H9 (cell line): ENCODE measurements around the gene PKDCC. TPM values are rescaled to one million over a fixed set of nuclear protein-coding genes. Genes with fewer than 3 reads are reported as not detected.

ENCODE experiments used
- DNase-seq: peaks from one replicate; pipeline ENCODE4 v3.0.0-alpha.2; 2017
- H2AFZ ChIP-seq: one replicate; pipeline ENCODE4 v1.6.1; 2013; ENCODE audit warnings: mild to moderate bottlenecking, low read length, control low read depth, moderate library complexity
- H2AK5ac ChIP-seq: 2 replicates; pipeline ENCODE4 v1.6.1; 2013; ENCODE audit warnings: low read length, control low read depth, mixed read lengths; ENCODE audit not compliant: insufficient read length
- H2BK120ac ChIP-seq: one replicate; pipeline ENCODE4 v1.6.1; 2013; ENCODE audit warnings: low read depth, mild to moderate bottlenecking, low read length, control low read depth, inconsistent platforms; ENCODE audit not compliant: poor library complexity, severe bottlenecking
- H2BK12ac ChIP-seq: 2 replicates; pipeline ENCODE4 v1.6.1; 2013; ENCODE audit warnings: low read length, control low read depth, mixed read lengths, low read depth; ENCODE audit not compliant: insufficient read length
- H2BK15ac ChIP-seq: 2 replicates; pipeline ENCODE4 v1.6.1; 2013; ENCODE audit warnings: low read depth, low read length, control low read depth
- H2BK20ac ChIP-seq: one replicate; pipeline ENCODE4 v1.6.1; 2013; ENCODE audit warnings: low read depth, mild to moderate bottlenecking, low read length, control low read depth, inconsistent platforms; ENCODE audit not compliant: poor library complexity, severe bottlenecking
- H2BK5ac ChIP-seq: 2 replicates; pipeline ENCODE4 v1.6.1; 2013; ENCODE audit warnings: low read length, control low read depth, mixed read lengths; ENCODE audit not compliant: insufficient read length
- H3K14ac ChIP-seq: 2 replicates; pipeline ENCODE4 v1.6.1; 2013; ENCODE audit warnings: low read length, control low read depth; ENCODE audit not compliant: insufficient read depth
- H3K18ac ChIP-seq: 2 replicates; pipeline ENCODE4 v1.6.1; 2013; ENCODE audit warnings: low read depth, mild to moderate bottlenecking, mixed read lengths, low read length, control low read depth; ENCODE audit not compliant: insufficient read length
- H3K23ac ChIP-seq: 2 replicates; pipeline ENCODE4 v1.6.1; 2013; ENCODE audit warnings: low read length, control low read depth, mixed read lengths, low read depth; ENCODE audit not compliant: insufficient read length
- H3K23me2 ChIP-seq: 2 replicates; pipeline ENCODE4 v1.6.1; 2013; ENCODE audit warnings: low read depth, mild to moderate bottlenecking, mixed read lengths, low read length, control low read depth; ENCODE audit not compliant: insufficient read length, poor library complexity, severe bottlenecking
- H3K27ac ChIP-seq: 2 replicates; pipeline ENCODE4 v1.5.1; 2013; ENCODE audit warnings: low read length, control low read depth, mixed read lengths, low read depth; ENCODE audit not compliant: insufficient read length
- H3K27me3 ChIP-seq: 2 replicates; pipeline ENCODE4 v1.6.1; 2013; ENCODE audit warnings: low read length, control low read depth, inconsistent platforms; ENCODE audit not compliant: insufficient read depth
- H3K4ac ChIP-seq: 2 replicates; pipeline ENCODE4 v1.6.1; 2013; ENCODE audit warnings: low read depth, mild to moderate bottlenecking, control low read depth, inconsistent platforms, low read length, moderate library complexity
- H3K4me1 ChIP-seq: 2 replicates; pipeline ENCODE4 v1.6.1; 2013; ENCODE audit warnings: low read length, control low read depth, inconsistent platforms; ENCODE audit not compliant: insufficient read depth
- H3K4me2 ChIP-seq: 2 replicates; pipeline ENCODE4 v1.6.1; 2013; ENCODE audit warnings: low read length, control low read depth, mixed read lengths; ENCODE audit not compliant: insufficient read length, insufficient read depth
- H3K56ac ChIP-seq: 2 replicates; pipeline ENCODE4 v1.6.1; 2013; ENCODE audit warnings: low read depth, mild to moderate bottlenecking, mixed read lengths, low read length, control low read depth; ENCODE audit not compliant: insufficient read length
- H3K79me1 ChIP-seq: 2 replicates; pipeline ENCODE4 v1.6.1; 2013; ENCODE audit warnings: low read depth, mild to moderate bottlenecking, moderate library complexity, low read length, control low read depth, inconsistent platforms; ENCODE audit not compliant: insufficient read depth, poor library complexity, severe bottlenecking
- H3K79me2 ChIP-seq: 2 replicates; pipeline ENCODE4 v1.6.1; 2013; ENCODE audit warnings: low read length, control low read depth, inconsistent platforms; ENCODE audit not compliant: insufficient read depth
- H3K9ac ChIP-seq: 2 replicates; pipeline ENCODE4 v1.6.1; 2013; ENCODE audit warnings: low read length, control low read depth, mixed read lengths; ENCODE audit not compliant: insufficient read length; ENCODE audit errors: extremely low read depth
- H3K9me3 ChIP-seq: one replicate; pipeline ENCODE4 v1.6.1; 2013; ENCODE audit warnings: low read depth, low read length, inconsistent platforms; ENCODE audit not compliant: control insufficient read depth
- H3T11ph ChIP-seq: one replicate; pipeline ENCODE4 v1.6.1; 2013; ENCODE audit warnings: mild to moderate bottlenecking, low read length, control low read depth, inconsistent platforms
- H4K20me1 ChIP-seq: one replicate; pipeline ENCODE4 v1.6.1; 2013; ENCODE audit not compliant: control insufficient read depth, insufficient read length, insufficient read depth
- H4K5ac ChIP-seq: 2 replicates; pipeline ENCODE4 v1.6.1; 2013; ENCODE audit warnings: low read depth, mild to moderate bottlenecking, mixed read lengths, low read length, control low read depth; ENCODE audit not compliant: insufficient read length
- H4K8ac ChIP-seq: replicated peaks from 2 replicates; pipeline ENCODE4 v1.6.1; 2013; ENCODE audit warnings: low read length, control low read depth, mixed read lengths, low read depth; ENCODE audit not compliant: insufficient read length
- H4K91ac ChIP-seq: 2 replicates; pipeline ENCODE4 v1.6.1; 2013; ENCODE audit warnings: low read depth, mild to moderate bottlenecking, moderate library complexity, mixed read lengths, low read length, control low read depth; ENCODE audit not compliant: insufficient read length
- H3K27ac Mint-ChIP-seq, 3 experiments: 2 replicates in 2 of 3; 3 replicates in 1 of 3; pipeline ENCODE4 v1.8.0; 2020 to 2021; ENCODE audit warnings: mixed read lengths in 3 of 3, mild to moderate bottlenecking in 1 of 3, moderate library complexity in 1 of 3
- H3K27me3 Mint-ChIP-seq: 2 replicates; pipeline ENCODE4 v1.8.0; 2021; ENCODE audit warnings: low read depth, mild to moderate bottlenecking, moderate library complexity, mixed read lengths
- H3K36me3 Mint-ChIP-seq, 3 experiments: 2 replicates in 2 of 3; 3 replicates in 1 of 3; pipeline ENCODE4 v1.8.0; 2020 to 2021; ENCODE audit warnings: low read depth in 3 of 3, mixed read lengths in 3 of 3; ENCODE audit not compliant: insufficient read depth in 1 of 3
- H3K4me1 Mint-ChIP-seq, 2 experiments: 2 replicates each; pipeline ENCODE4 v1.8.0; 2020; ENCODE audit warnings: mixed read lengths in 2 of 2
- H3K4me3 Mint-ChIP-seq, 2 experiments: 2 replicates in 1 of 2; 3 replicates in 1 of 2; pipeline ENCODE4 v1.8.0; 2020 to 2021; ENCODE audit warnings: mild to moderate bottlenecking in 2 of 2, mixed read lengths in 2 of 2, moderate library complexity in 1 of 2
- H3K9me3 Mint-ChIP-seq, 2 experiments: 2 replicates in 1 of 2; 3 replicates in 1 of 2; pipeline ENCODE4 v1.8.0; 2020; ENCODE audit warnings: mild to moderate bottlenecking in 2 of 2, mixed read lengths in 2 of 2, moderate library complexity in 1 of 2
- WGBS: extraction: QIAGEN DNeasy Blood & Tissue Kit; methylation state at CpG from one replicate; pipeline ENCODE4 v1.1.7; 2013; ENCODE audit warnings: missing lambda C conversion rate, low lambda C conversion rate, mixed read lengths; ENCODE audit not compliant: insufficient read length; ENCODE audit errors: extremely low coverage; 5-methylcytosine and 5-hydroxymethylcytosine counted together
- total RNA-seq: library from RNA; stranded (reverse); gene quantifications from 2 replicates; pipeline ENCODE4 v1.2.1, GENCODE V29; 2021
- TF ChIP-seq, protein P1 (sequence below): fragments of 200-600 bp; sonication (generic); conservative IDR thresholded peaks from 3 replicates; pipeline ENCODE4 v1.8.0; 2021; ENCODE audit warnings: antibody characterized with exemption, mild to moderate bottlenecking

PKDCC gene
- total RNA-seq, 1 experiment from 2014 or later, result 134 TPM

DNA sequence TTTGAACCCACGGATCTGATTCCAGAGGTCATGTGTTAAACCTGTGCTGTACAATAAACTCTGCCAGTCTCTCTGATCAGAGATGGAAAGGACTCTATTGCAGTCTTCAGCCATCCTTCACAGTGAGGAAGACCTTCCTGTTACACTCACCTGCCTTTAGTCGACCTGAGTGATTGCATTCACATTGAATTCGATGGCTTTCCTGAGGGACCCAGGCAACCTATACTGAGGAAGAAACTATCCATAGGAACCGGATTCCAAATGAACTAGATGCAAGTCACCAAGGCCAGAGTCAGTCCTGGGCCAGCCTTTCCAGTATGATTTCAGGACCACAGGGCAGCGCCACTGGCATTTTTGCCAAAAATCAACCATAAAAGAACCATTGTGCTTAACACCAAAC, 56.8 kb downstream of the PKDCC start:
- H3K4me2 ChIP-seq, result no peak overlapping the region
- no CpG with 5 or more reads among the region's 5 CpGs for WGBS
- Mint-ChIP-seq H3K9me3 (peaks cover 9 to 11% of the 10 kb centered on the region in 2 experiments), H3K27me3 (peaks cover 15% of the 10 kb centered on the region), H3K27ac (no peak overlapping the region), H3K4me1 (peaks cover 22 to 25% of the 10 kb centered on the region in 2 experiments), H3K36me3 (peaks cover 3 to 7% (median 6%) of the 10 kb centered on the region in 3 experiments; a peak in 5 of 7 replicates), H3K4me3 (no peak overlapping the region)
- no peak overlapping the region for H3K18ac ChIP-seq
- TF ChIP-seq, protein P1, sequence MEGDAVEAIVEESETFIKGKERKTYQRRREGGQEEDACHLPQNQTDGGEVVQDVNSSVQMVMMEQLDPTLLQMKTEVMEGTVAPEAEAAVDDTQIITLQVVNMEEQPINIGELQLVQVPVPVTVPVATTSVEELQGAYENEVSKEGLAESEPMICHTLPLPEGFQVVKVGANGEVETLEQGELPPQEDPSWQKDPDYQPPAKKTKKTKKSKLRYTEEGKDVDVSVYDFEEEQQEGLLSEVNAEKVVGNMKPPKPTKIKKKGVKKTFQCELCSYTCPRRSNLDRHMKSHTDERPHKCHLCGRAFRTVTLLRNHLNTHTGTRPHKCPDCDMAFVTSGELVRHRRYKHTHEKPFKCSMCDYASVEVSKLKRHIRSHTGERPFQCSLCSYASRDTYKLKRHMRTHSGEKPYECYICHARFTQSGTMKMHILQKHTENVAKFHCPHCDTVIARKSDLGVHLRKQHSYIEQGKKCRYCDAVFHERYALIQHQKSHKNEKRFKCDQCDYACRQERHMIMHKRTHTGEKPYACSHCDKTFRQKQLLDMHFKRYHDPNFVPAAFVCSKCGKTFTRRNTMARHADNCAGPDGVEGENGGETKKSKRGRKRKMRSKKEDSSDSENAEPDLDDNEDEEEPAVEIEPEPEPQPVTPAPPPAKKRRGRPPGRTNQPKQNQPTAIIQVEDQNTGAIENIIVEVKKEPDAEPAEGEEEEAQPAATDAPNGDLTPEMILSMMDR, result no peak
- no peak overlapping the region for H3K23ac ChIP-seq
- peaks cover 9% of the 10 kb centered on the region for H3K23me2 ChIP-seq
- H2BK5ac ChIP-seq, result no peak overlapping the region
- no peak overlapping the region for H3K56ac ChIP-seq
- no peak overlapping the region for H2BK12ac ChIP-seq
- H4K5ac ChIP-seq, result no peak overlapping the region
- H3K79me2 ChIP-seq, result no peaks in the 10 kb centered on the region
- no peak overlapping the region for H3K14ac ChIP-seq
- H2AK5ac ChIP-seq, result no peak overlapping the region
- no peak overlapping the region for H3K27ac ChIP-seq
- H2BK20ac ChIP-seq, result no peak overlapping the region
- H2BK120ac ChIP-seq, result no peak overlapping the region
- H3K9me3 ChIP-seq, result no peaks in the 10 kb centered on the region
- no peak overlapping the region for H2BK15ac ChIP-seq
- H3K27me3 ChIP-seq, result no peaks in the 10 kb centered on the region; the same call in 1 of the 2 replicates
- H4K91ac ChIP-seq, result no peak overlapping the region
- no peaks in the 10 kb centered on the region for H3K79me1 ChIP-seq
- no peak overlapping the region for H4K8ac ChIP-seq
- H4K20me1 ChIP-seq, result no peaks in the 10 kb centered on the region
- DNase-seq, result no peak
- H3K4me1 ChIP-seq, result peaks cover 6% of the 10 kb centered on the region; the same call in 1 of the 2 replicates
- no peak overlapping the region for H2AFZ ChIP-seq
- no peak overlapping the region for H3K4ac ChIP-seq
- no peak overlapping the region for H3T11ph ChIP-seq
- H3K9ac ChIP-seq, result no peak overlapping the region
